Measurements from ENCODE around the gene PIGK.
A peak's percentile ranks its signal among the peaks of the same experiment; 100 is the strongest.
"Not testable (repeated sequence)": the region's sequence is repeated elsewhere in the genome, so short reads cannot be mapped to it uniquely, and the experiment has no call there.

Gene PIGK

DNA sequence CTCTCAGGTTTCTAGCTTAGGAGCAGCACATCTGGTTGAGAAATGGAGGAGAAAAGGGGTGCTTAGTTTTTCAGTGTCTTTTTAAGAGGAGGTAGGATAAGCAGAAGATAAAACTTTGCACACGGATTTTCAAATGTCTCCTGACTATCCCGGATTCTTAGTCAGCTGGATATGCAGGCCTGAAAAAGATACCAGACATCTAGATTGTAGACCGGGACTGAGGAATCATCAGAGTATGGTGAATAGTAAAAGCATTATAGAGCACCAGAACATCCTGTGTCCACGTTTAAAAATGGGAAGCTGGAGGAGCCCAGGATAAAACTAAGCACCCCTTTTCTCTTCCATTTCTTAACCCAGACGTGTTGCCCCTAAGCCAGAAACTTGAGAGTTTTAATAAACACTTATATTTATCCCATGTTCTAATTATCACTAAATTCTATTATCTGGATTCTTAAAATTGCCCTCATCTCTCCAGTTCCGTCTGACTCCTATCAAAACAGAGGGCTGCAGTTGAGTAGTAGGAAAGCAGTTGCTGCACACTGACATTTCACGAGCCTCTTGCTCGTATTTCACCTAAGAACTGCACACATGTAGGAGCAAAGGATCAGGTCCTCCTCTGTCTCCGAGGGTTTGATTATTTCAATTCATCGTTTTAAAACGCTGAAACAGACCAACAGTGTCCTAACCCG lies 609 bp downstream of the PIGK start:
- TF ChIP-seq, protein P1, sequence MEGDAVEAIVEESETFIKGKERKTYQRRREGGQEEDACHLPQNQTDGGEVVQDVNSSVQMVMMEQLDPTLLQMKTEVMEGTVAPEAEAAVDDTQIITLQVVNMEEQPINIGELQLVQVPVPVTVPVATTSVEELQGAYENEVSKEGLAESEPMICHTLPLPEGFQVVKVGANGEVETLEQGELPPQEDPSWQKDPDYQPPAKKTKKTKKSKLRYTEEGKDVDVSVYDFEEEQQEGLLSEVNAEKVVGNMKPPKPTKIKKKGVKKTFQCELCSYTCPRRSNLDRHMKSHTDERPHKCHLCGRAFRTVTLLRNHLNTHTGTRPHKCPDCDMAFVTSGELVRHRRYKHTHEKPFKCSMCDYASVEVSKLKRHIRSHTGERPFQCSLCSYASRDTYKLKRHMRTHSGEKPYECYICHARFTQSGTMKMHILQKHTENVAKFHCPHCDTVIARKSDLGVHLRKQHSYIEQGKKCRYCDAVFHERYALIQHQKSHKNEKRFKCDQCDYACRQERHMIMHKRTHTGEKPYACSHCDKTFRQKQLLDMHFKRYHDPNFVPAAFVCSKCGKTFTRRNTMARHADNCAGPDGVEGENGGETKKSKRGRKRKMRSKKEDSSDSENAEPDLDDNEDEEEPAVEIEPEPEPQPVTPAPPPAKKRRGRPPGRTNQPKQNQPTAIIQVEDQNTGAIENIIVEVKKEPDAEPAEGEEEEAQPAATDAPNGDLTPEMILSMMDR (IDR thresholded peaks at IDR 0.05), result no peak
- peak overlapping the region; percentile 98 for H3K4me3 Mint-ChIP-seq
- peaks cover 21% of the 10 kb centered on the region for H3K4me1 Mint-ChIP-seq
- H3K27me3 Mint-ChIP-seq (ENCODE audit: low read depth, poor library complexity), result no peaks in the 10 kb centered on the region
- DNase-seq, result no peak
- peaks cover 15% of the 10 kb centered on the region for H3K9me3 Mint-ChIP-seq
- H3K36me3 Mint-ChIP-seq (ENCODE audit: low read depth), result peaks cover 31% of the 10 kb centered on the region
- peak overlapping the region; percentile 96 for H3K27ac Mint-ChIP-seq

DNA sequence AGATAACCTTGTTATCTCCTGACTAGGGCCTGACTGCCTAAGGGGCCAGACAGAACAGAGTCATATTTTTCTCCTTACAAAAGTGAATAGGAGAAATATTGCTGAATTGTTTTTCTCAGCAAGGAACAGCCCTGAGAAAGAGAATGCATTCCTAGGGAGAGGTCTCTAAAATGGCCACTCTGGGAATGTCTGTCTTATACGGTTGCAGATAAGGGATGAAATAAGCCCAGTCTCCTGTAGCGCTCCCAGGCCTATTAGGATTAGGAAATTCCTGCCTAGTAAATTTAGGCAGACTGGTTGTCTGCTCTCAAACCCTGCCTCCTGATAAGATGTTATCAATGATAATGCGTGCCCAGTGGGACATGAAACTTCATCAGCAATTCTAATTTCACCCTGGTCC lies 15.2 kb downstream of the PIGK start:
- H3K27me3 Mint-ChIP-seq (ENCODE audit: low read depth, poor library complexity); H3K4me1 Mint-ChIP-seq; H3K27ac Mint-ChIP-seq; DNase-seq; H3K4me3 Mint-ChIP-seq: not testable (repeated sequence)
- peaks cover 30% of the 10 kb centered on the region for H3K36me3 Mint-ChIP-seq (ENCODE audit: low read depth)
- peaks cover 21% of the 10 kb centered on the region for H3K9me3 Mint-ChIP-seq

DNA sequence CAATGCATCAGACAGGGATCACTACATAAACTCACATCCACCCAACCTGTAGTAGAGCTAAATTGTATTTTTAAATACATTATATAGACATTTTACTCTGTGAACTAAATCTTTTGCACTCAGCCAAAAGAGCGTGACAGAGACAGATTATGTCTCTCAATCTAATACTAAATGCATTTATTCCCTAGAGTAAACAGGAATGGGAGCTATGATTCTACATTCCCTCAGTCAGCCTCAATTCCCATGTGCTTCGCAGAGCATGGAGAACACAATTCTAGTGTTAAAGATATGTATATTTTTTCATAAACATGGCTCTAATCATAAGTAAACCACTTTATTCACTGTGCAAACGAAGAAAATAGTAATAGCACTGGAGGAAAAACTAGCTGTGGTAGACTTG lies 16.5 kb downstream of the PIGK start:
- Mint-ChIP-seq H3K4me1 (no peaks in the 10 kb centered on the region), H3K27ac (no peak overlapping the region), H3K27me3 (ENCODE audit: low read depth, poor library complexity) (no peaks in the 10 kb centered on the region)

DNA sequence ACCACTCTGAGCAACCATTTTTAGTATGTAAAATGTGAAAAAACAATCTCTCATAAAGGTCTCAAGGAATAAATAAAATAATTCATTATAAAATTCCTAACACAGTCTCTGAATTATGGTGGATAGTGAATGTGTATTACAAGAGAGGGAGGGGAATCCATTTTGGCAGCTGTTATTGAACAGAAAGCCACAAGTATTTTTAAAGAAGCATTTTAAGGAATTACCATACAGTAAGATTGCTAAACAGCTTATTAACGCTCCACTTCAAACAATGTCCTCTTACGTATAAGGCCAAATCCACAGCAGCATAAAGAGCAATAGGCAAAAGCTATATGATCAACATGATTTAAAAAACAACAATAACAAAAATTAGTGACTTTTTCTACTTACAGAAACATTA lies 18.4 kb downstream of the PIGK start:
- no peak for DNase-seq
- Mint-ChIP-seq H3K4me1 (no peaks in the 10 kb centered on the region), H3K9me3 (peaks cover 19% of the 10 kb centered on the region), H3K36me3 (ENCODE audit: low read depth) (peaks cover 28% of the 10 kb centered on the region), H3K27ac (no peak overlapping the region), H3K27me3 (ENCODE audit: low read depth, poor library complexity) (no peaks in the 10 kb centered on the region), H3K4me3 (no peak overlapping the region)
- TF ChIP-seq, protein P1 (IDR thresholded peaks at IDR 0.05), result no peak

More for the DNA sequence above, 16.5 kb downstream of the PIGK start:
- peaks cover 21% of the 10 kb centered on the region for H3K9me3 Mint-ChIP-seq
- no peak overlapping the region for H3K4me3 Mint-ChIP-seq
- no peak for DNase-seq
- TF ChIP-seq, protein P1 (IDR thresholded peaks at IDR 0.05), result no peak
- H3K36me3 Mint-ChIP-seq (ENCODE audit: low read depth), result peaks cover 30% of the 10 kb centered on the region

DNA sequence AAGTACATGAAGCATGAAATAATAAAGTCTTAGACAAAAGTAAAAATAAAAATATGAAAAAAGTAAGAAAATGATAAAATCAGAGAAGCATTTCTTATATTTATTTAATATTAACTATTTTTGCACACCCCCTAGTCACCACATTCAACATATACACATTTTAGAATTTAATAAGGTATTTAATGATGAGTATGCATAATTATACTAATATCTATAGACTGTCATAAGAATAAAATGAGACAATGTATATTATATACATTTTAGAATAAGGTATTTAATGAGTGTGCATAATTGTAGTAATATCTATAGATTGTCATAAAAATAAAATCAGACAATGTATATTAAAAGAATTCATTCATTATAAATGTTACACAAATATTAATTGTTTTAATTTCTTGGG lies 18.9 kb downstream of the PIGK start:
- Mint-ChIP-seq H3K27ac (no peak overlapping the region), H3K27me3 (ENCODE audit: low read depth, poor library complexity) (no peaks in the 10 kb centered on the region), H3K4me1 (no peaks in the 10 kb centered on the region), H3K4me3 (no peak overlapping the region), H3K9me3 (peaks cover 14% of the 10 kb centered on the region), H3K36me3 (ENCODE audit: low read depth) (peaks cover 23% of the 10 kb centered on the region)
- DNase-seq, result no peak
- TF ChIP-seq, protein P1 (IDR thresholded peaks at IDR 0.05), result no peak

DNA sequence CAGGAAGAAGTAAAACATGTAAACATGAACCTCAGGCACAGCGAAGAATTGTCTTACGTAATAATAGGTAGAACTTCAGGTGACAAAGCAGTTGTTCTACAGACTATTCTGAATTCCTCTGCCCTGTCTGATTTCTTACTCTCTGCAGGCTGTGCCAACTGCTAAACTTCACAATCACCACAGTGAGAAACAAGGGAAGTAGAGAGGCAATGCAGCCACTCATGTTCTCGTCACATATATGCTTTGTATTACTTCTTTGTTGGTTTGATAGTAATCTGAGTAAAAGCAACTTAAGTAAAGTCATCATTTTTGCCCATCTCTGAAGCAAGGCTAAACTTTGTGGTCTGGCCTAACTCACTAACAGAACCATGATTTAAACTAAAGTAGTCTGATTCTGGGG lies 21.9 kb downstream of the PIGK start:
- no peak overlapping the region for H3K27ac Mint-ChIP-seq
- no peaks in the 10 kb centered on the region for H3K9me3 Mint-ChIP-seq
- H3K4me3 Mint-ChIP-seq, result no peak overlapping the region
- no peak for DNase-seq
- peaks cover 4% of the 10 kb centered on the region for H3K36me3 Mint-ChIP-seq (ENCODE audit: low read depth)
- TF ChIP-seq, protein P1 (IDR thresholded peaks at IDR 0.05), result no peak
- no peaks in the 10 kb centered on the region for H3K27me3 Mint-ChIP-seq (ENCODE audit: low read depth, poor library complexity)
- H3K4me1 Mint-ChIP-seq, result no peaks in the 10 kb centered on the region

Measured in nephron progenitor cell (in vitro differentiated cells).